ENCODE data around the gene GRAMD1B.

Gene GRAMD1B

GRCh38 chr11:123430721-123431497 is 840 bp downstream of the GRAMD1B start:
- TF ChIP-seq CTCF (IDR thresholded peaks at IDR 0.05; ENCODE audit: insufficient read depth, low read length, poor library complexity, severe bottlenecking): peak; percentile 18
- DNase-seq (ENCODE audit: extremely low read depth, insufficient read length): peak; percentile 72
- Histone ChIP-seq H3K4me3 (replicated peaks; ENCODE audit: low read depth, low read length) (peak overlapping the region; percentile 74), H3K27me3 (replicated peaks; ENCODE audit: control insufficient read depth, insufficient read depth, low read length) (no peaks in the 10 kb centered on the region), H3K36me3 (ENCODE audit: control insufficient read depth, insufficient read depth, low read length) (no peaks in the 10 kb centered on the region)

- no peak for DNase-seq (ENCODE audit: extremely low read depth, insufficient read length)
- Histone ChIP-seq H3K27me3 (replicated peaks; ENCODE audit: control insufficient read depth, insufficient read depth, low read length) (no peaks in the 10 kb centered on the region), H3K4me3 (replicated peaks; ENCODE audit: low read depth, low read length) (peak overlapping the region; percentile 74), H3K36me3 (ENCODE audit: control insufficient read depth, insufficient read depth, low read length) (no peaks in the 10 kb centered on the region)
- no peak for TF ChIP-seq CTCF (IDR thresholded peaks at IDR 0.05; ENCODE audit: insufficient read depth, low read length, poor library complexity, severe bottlenecking)
These were observed 1.6 kb downstream of the GRAMD1B start for GRCh38 chr11:123431619-123432018.

- no peaks in the 10 kb centered on the region for H3K27me3 ChIP-seq (replicated peaks; ENCODE audit: control insufficient read depth, insufficient read depth, low read length)
- DNase-seq (ENCODE audit: extremely low read depth, insufficient read length): no peak
- H3K4me3 ChIP-seq (replicated peaks; ENCODE audit: low read depth, low read length): no peak overlapping the region
- TF ChIP-seq CTCF (IDR thresholded peaks at IDR 0.05; ENCODE audit: insufficient read depth, low read length, poor library complexity, severe bottlenecking): peak; percentile 48
- H3K36me3 ChIP-seq (ENCODE audit: control insufficient read depth, insufficient read depth, low read length): no peaks in the 10 kb centered on the region
These were observed 4.2 kb downstream of the GRAMD1B start for GRCh38 chr11:123434262-123434661.

GRCh38 chr11:123434911-123435310 is 4.8 kb downstream of the GRAMD1B start:
- no peak for DNase-seq (ENCODE audit: extremely low read depth, insufficient read length)
- no peaks in the 10 kb centered on the region for H3K36me3 ChIP-seq (ENCODE audit: control insufficient read depth, insufficient read depth, low read length)
- H3K4me3 ChIP-seq (replicated peaks; ENCODE audit: low read depth, low read length): no peak overlapping the region
- no peaks in the 10 kb centered on the region for H3K27me3 ChIP-seq (replicated peaks; ENCODE audit: control insufficient read depth, insufficient read depth, low read length)
- no peak for TF ChIP-seq CTCF (IDR thresholded peaks at IDR 0.05; ENCODE audit: insufficient read depth, low read length, poor library complexity, severe bottlenecking)

- no peaks in the 10 kb centered on the region for H3K36me3 ChIP-seq (ENCODE audit: control insufficient read depth, insufficient read depth, low read length)
- H3K4me3 ChIP-seq (replicated peaks; ENCODE audit: low read depth, low read length): no peak overlapping the region
- H3K27me3 ChIP-seq (replicated peaks; ENCODE audit: control insufficient read depth, insufficient read depth, low read length): no peaks in the 10 kb centered on the region
- DNase-seq (ENCODE audit: extremely low read depth, insufficient read length): no peak
- no peak for TF ChIP-seq CTCF (IDR thresholded peaks at IDR 0.05; ENCODE audit: insufficient read depth, low read length, poor library complexity, severe bottlenecking)
These were observed 7.3 kb downstream of the GRAMD1B start for GRCh38 chr11:123437236-123437979.

All from GM06990 (cell line).